CD4-positive, alpha-beta T cell treated with Interleukin-10 for 1 hour (primary cell): Measurements from ENCODE around the gene PROSER3.
A peak's percentile ranks its signal among the peaks of the same experiment; 100 is the strongest.

Source experiments
- DNase-seq: peaks from one replicate; pipeline ENCODE4 v3.0.0-alpha.2; 2020

PROSER3 gene

DNA sequence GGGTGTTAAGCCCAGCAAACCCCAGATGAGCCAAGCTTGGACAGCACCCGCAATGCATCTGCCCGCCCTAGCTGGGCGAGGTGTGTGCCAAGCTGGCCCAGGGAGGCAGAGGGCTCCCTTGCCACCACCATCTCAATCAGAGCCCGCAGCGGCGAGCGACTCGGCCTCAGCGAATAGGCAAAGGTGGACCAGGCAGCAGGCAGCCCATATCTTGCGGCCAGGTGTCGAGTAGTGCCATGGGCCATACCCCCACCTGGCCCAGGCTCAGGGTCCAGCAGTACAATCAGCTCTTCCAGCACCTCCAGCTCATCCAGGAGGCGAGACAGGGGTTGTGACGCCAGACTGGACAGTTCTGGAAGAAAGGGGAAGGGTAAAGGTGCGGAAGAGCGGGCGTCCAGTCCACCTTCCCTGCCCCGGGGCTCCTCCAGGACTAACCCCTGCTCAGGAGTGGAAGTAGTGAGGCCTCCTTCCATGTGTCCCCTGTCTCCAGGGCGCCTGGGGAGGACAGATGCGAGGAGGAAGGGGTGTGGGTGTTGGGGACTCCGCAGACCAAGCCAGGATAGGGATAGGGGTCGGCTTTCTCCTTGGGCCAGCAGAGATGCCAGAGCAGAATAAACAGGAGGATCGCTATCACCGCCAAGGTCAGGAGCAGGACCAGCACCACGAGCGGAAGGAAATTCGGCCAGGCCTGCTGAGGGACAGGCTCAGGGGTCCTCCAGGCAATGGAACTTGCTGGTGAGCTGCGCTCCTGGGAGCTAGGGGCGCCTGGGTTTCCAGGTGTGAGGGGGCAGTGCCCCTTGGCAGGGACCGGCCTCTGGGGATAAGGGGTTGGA lies 18.5 kb upstream of the PROSER3 start:
- no peak for DNase-seq

DNA sequence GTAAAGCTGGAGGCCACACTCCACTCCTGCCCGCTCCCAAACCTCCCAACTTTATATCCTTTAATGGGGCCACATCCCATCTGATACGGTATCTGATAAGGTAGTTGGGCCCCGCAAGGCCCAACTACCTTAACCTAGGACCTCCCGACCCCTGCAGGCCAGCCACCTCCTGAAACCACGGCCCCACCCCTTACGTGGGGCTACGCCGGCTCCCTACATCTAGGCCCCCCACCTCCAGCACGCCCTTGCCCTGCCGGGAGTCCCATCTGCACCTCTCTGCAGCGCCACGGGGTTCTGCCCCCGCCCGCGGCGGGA lies 17.9 kb upstream of the PROSER3 start:
- no peak for DNase-seq

DNA sequence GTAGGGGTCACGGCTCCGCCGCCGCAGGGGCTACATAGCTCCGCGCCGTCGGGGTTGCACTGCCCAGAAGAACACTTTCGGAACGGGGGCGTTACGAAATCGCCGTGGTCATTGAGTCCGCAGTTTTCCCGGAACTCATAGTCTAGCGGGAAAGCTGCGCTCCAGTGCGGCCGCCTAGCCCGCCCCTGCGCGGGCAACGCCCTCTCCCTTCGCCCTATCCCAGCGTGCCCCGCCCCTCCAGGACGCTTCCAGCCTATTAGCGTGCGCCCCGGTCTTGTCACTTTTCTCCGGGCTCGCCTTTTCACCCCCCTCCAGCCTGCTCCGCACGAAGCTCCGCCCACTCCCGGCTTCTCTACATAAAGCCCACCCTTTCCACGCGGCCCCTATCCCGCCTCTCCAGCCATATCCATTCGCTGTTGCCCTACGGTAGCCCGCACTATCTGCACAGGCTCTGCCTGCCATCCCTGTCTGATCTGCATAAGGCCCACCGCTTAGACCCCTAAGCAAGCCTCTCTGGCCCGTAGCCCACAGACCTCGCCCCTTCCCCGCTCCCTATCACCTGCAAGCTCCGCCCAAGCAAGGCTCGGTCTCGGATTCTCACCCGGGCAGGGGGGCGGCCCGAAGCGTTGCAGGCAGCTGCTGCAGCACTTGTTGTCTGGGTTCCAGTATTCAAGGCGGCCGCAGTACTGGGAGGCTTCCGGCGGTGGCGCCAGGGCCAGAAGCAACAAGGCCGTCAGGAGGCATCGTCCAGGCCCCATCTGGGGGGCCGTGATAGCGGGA lies 17.4 kb upstream of the PROSER3 start:
- DNase-seq: peak; percentile 95

DNA sequence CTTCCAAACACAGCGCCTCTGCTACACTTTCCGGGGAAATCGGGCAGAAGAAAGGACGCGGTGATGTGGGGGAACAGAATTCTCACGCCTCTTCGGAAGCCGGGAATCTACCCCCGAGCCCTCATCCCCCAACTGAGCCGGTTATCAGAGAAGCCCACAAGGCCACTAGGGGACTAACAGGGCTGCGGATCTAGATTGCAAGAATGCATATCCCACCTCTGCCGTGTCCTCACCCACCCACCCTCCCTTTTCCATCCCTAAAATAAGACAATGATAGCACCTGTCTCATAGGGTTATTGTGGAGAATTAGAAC lies 16.8 kb upstream of the PROSER3 start:
- DNase-seq: no peak

DNA sequence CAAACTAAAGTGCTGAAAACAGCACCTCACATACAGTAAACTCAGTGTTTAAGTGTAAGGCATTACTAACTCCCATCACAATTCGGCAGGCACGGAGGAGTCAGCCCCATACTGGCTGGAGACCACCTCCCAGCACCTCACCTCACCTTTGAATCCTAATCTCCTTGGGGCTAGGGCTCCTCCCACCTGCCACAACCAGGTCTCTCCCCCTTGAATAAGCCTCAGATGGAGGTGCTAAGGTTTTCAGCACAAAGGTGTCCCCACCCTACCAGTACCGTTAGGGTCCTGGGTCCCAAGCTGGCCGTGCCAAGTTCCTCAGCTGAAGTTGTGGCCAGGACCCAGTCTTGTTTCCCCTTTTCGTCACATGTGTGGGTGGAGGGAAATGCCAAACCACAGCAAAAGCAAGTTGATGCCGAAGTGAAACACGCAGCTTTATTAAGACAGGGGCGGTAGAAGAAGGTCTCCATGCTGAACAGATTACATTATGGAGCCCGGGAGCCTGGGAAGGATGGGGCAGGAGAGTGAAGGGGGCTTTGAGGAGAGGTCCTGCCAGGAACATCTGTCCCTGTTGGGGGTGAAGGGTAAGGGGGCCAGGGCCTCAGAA lies 15.8 kb upstream of the PROSER3 start, which contains the start of gene IGFLR1:
TSS of gene IGFLR1 (minus strand) at position 332 of the 604 bp plus-strand sequence. CDS start 1,272 bp downstream, outside the sequence.
- DNase-seq: peak; percentile 78

DNA sequence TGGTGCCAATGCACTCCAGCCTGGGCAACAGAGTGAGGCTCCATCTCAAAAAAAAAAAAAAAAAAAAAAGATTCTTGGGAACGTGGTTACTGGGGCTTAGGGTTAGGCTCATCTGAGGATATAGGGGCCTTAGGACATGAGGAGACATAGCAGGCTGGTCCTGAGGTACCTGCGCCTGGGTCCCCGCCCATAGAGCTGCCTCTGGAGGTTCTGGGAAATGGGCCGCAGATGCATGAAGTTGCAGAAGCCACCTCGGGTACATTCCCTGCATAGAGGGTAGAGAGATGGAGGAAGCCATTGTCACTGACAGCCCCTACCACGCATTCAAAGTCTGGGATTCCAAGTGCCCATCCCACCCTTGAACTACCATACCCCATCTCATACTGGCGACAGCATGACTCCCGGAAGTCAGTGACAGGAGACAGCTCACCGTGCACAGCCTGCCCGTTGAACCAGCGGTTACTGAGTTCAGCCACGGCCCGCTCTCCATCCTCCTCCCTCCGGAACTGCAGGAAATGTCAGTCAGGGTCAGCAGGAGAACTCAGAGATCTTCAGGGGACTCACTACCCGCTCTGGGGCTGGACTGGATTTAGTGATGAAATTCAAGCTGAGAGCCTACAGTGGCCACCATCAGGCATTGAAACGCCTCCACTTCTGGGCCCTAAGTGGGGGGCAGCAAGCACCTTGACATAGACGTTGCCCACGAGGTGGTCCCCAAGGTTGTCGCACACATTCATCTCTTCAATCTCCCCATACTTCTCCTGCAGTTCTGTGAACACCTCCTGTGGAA lies 14.1 kb upstream of the PROSER3 start:
- no peak for DNase-seq

DNA sequence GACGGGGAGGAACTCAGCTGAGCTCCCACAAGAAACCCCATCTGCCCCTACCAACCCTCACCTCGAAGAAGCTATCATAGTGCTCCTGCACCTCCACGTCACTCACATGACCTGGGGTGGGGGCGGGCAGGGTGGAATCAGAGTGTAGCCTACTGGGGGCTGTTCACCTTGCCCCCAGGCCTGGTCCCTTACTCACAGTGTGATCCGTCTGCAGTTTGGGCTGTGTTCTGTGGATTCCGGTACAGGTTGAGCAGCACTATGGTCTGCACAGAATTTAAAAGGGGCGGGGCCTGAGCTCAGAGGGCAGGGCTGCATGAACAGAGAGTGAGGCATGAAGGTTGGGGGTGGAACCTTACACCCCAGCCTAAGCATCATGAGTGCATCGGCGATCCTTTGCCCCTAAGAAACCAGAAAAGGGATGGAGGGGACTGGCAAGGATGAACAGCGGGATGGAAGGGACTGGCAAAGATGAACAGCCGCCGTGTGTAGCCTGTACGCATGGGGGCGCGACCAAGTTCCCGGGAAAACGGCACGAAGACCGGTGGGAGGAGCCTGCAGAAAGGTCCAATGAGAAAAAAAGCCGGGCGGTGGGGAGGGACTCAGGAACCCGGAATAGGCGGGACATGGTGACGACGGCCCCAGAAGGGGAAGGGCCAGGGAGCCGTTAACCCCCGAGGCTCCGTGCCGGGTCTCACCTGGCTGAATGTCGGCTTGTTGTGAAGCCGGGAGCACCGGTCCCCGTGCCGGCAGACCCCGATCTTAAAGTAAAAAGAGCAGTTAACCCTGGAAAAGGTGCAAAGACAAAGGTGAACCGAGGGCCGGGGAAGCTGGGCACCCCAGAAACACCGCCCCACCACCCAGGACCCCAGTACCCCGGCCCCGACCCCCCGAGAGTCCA lies 13.3 kb upstream of the PROSER3 start:
- peak; percentile 96 for DNase-seq

DNA sequence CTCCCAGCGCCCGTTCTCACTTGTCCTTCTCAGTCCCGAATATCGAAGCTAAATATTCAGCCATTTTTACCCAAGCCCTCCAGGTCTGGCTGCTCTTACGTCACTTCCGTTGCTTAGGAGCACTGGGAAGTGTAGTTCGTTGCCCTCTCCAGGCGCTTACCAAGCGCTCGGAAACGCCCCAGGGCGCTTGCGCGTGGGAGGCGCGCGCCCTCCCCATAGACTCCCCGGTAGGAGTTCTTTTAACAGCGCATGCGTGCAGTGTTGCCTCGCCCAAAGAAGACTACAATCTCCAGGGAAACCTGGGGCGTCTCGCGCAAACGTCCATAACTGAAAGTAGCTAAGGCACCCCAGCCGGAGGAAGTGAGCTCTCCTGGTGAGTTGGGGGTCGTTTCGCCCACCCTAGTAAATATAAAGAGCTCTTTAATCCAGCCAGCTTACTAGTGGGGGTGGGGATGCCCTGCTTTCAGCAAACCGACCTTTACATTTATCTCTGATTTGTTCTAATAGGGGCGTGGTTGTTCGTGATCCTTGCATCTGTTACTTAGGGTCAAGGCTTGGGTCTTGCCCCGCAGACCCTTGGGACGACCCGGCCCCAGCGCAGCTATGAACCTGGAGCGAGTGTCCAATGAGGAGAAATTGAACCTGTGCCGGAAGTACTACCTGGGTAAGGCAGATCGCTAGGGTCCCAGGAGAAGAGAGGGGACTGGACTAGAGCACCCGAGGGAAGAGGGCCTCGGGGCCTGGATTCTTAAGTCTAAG lies 12.5 kb upstream of the PROSER3 start, which contains the start of the genes PSENEN and U2AF1L4:
TSS of gene PSENEN (plus strand) at position 324 of the 759 bp plus-strand sequence. CDS start at position 604, 280 bp downstream.
TSS of gene U2AF1L4 (minus strand) at position 91 of the 759 bp plus-strand sequence. CDS start at position 64, 27 bp downstream.
- DNase-seq: peak; percentile 99

DNA sequence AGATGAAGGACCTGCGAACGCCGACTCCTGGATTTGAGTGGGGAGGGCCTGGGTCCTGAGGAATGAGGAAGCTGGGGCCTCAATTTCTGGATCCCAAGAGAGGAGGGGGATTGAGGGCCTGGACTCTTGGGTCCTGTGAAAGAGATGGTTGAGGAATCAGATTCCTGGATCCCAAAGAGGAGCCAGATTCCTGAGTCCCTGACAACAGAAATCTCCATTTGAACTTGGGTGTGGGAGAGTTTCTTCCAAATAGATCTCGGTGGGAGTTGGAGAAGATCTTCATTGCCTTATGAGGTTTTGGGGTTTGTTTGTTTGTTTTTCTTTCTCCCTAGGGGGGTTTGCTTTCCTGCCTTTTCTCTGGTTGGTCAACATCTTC lies 11.9 kb upstream of the PROSER3 start:
- no peak for DNase-seq

DNA sequence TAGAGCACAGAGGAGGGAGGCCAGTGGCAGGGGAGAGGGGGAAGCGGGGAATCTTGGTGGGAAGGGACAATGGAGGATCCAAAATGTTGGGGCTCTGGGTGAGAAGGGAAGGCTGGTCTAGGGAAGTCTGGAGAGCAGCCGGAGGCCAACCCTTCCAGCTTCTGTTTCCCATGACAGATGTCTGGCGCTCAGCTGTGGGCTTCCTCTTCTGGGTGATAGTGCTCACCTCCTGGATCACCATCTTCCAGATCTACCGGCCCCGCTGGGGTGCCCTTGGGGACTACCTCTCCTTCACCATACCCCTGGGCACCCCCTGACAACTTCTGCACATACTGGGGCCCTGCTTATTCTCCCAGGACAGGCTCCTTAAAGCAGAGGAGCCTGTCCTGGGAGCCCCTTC lies 11.4 kb upstream of the PROSER3 start:
- DNase-seq: no peak

DNA sequence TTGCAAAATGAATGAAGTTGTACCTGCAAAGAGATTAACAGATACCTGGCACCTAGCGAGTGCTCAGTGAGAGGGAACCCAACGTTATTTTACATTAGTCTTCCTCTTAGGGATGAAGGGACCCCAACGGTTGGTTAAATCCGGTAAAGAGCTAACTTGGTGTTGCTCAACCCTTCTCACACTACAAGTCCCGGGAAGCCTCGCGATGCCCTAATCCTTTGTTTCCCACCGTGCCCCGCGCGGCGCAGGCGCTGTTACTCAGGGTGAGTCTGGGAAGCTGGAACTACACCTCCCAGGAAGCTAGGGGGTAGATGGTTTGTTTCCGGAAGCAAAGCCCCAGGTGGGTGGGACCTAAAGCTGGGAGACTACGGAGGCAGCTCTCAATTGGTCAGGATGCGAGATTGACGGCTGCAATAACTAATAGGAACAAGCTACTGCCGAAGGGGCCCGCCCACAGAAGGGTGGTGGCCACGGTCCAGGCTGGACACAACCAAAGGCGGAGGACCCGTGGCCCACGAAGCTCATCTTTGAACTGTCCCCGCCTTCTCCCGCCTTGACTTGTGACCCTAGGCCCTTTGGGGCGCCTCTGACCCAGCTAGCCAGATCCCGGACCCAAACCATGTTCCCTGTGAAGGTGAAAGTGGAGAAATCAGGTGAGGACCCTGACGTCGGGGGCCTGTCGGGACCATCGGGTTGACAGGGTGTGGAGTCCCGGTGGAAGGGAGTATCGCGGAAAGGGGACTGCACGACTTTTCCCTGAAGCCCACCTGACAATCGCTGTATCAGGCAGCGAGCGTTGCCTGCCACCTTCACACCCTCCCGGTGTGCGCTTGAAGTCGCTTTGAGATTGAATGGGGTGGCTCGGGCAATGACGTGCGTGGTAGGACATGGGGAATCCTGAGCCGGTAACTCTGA lies 9.6 kb upstream of the PROSER3 start, which contains the start of gene LIN37:
TSS of gene LIN37 (plus strand) at position 471 of the 915 bp plus-strand sequence. CDS start at position 620, 149 bp downstream.
- peak; percentile 100 for DNase-seq

DNA sequence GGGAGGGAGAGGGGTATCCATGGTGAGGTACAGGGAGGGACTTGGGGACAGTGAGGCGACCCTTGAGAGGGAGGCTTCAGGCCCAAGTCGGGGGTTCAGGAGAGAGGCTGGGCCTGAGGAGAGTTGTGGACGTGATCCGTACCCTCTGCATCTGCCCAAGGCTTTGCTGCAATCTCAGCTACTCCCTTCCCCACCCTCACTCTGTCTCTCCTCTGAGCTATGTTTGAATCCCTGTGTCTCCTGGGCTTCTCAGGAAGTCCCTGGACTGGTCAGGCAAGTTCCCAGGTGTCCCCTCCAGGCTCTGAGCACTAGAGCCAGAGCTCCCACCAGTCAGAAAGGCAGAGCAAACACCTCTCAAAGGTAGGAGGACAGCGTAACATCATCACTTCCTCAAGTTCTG lies 7.8 kb upstream of the PROSER3 start:
- DNase-seq: no peak

DNA sequence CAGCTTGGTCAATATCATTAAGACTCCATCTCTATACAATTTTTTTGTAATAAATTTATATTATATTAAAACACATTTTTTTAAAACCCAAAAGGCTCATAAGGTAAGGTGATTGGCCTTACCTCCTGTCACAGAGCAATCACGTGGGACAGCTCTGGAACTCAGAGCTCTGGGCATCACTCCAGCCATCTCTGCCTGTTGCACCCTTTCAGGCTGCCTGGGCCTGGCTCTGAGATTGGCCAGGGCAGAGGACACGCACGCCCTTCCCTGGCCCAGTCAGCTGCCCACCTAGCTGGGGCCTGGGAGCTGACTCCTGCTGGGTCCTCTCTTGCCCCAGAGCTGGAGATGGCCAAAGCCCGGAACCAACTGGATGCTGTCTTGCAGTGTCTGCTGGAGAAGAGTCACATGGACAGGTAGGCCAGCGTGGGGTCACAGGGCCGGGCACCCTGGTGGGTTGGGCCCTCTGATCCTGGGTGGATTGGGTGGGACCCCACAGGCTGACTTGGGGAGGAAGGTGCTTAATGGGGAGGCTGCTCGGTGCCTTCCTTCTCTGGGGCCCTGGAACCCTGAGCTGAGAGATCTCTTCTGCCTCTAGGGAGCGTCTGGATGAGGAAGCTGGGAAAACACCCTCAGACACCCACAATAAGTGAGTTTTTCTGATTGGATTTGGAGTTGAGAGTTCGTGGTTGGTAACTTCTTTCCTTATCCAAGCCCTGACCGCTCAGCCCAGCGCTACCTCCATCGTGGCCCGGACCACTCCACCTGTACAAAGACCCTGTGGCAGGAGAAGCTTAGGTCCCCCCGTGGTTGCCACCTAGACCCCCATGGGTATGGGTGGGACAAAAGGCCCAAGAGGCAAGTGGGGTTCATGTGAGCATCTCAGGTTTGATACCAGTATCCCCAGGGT lies 5.9 kb upstream of the PROSER3 start:
- no peak for DNase-seq

DNA sequence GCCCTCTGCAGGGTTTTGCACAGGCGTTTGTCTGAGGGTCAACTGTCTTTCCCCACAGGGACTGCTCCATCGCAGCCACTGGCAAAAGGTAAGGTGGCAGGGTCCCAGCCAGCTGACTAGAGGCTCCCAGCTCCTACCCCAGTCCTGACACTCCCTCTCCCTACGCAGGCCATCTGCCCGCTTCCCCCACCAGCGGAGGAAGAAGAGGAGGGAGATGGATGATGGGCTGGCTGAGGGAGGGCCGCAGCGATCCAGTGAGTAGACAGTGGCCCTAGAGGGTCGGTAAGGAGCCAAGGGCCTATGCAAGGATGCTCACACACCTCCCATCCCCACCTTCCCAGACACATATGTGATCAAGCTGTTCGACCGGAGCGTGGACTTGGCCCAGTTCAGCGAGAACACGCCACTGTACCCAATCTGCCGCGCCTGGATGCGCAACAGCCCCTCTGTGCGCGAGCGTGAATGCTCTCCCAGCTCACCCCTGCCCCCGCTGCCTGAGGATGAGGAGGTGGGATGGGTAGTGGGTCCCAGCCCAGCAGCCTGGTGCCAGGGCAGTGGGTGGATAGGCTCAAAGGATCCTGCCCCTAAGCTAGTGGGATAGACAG lies 5.1 kb upstream of the PROSER3 start:
- DNase-seq: no peak

DNA sequence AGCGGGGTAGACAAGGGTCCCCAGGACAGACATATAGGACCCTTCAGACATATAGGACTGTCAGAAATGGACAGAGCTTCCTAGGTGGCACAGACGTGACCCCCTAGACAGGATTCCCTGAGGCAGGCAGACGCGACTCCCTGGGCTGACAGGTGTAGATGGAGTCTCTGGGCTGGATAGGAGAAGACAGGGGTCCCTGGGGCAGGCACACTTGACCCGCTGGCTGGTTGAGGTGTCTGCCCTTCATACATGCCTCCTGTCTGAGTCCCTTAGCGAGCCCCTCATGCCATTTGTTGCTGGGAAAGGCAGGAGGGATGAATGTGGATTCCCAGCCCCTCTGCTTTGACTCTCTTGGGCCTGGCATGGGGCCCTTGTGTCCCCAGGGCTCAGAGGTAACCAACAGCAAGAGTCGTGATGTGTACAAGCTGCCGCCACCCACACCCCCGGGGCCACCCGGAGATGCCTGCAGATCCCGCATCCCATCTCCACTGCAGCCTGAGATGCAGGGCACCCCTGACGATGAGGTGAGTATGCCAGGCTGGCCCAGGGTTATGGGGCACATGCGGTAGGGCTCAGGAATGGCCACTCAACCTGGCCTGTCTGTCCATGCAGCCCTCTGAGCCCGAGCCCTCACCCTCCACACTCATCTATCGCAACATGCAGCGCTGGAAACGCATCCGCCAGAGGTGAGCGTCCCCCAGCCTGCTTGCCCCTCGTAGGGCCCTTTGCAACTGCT lies 4.2 kb upstream of the PROSER3 start:
- no peak for DNase-seq

DNA sequence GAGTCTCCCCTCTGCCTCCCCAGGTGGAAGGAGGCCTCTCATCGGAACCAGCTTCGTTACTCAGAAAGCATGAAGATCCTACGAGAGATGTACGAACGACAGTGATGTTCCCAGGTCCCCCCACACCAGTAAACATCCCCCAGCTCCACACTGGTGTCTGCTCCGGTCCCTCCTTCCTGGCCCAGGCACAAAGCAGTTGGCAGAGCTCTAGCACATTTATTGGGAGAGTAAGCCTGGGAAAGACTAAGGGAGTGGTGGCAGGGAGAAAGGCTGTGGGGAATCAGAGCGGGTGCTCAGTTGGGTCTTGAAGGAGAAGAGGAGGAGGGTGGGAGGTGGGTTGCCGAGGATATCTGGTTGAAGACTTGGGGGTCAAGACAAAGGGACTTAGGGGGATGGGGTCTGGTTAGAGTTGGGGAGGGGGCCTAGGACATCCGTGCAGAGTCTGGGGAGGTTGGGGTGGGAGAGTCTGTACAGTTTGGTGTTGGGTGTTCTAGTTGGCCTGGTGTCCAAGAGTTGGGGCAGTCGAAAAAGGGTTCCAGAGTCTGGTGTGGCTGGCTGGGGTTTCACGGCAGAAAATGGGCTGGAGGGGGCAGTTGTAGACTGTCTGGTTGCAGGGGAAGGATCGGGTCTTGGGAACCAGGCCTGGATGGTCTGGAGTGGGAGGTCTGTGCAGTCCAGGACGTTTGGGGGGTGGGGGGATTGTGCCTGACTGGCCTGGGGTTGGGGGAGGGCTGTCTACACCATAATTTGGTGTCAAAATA lies 3.4 kb upstream of the PROSER3 start:
- DNase-seq: no peak

DNA sequence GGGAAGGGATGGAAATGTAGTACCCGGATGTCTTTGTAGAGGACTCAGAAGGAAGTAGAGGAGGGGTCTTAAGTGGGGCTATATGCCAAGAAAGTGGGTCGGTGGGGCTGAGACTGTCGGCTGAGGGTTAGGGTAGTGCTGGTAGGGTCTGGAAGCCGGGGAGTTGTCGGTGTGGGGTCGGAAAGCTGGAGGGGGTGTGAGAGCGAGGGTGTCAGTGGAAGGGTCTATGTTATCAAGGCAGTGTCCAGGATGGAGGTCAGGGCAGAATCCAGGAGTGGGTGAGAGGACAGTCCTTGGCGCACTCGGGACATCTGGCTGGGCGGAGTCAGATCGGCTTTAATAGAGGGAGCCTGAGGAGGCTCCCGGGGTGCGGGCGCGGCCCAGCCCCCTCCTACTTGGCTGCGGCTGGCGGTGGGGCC lies 2.8 kb upstream of the PROSER3 start:
- no peak for DNase-seq
